Measurements from ENCODE around the gene PITPNM1. TPM values are rescaled to one million over a fixed set of nuclear protein-coding genes. Genes with fewer than 3 reads are reported as not detected.
"Not testable (repeated sequence)": the region's sequence is repeated elsewhere in the genome, so short reads cannot be mapped to it uniquely, and the experiment has no call there.

PITPNM1 gene
- polyA plus RNA-seq, 3 donors: 28.5 to 49.4 (median 35.4) TPM

DNA sequence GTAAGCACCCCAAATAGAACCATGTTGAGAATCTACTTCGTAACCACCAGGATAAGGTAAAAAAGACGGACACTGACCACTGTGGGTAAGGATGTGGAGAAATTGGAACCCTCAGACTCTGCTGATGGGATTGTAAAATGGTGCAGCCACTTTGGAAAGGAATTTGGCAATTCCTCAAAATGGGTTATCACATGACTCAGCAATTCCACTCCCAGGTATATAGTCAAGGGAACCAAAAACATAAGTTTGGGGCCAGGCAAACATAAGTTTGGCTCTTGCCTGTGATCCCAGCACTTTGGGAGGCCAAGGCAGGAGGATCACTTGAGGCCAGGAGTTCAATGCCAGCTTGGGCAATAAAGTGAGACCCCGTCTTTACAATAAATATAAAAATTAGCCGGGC lies 23.2 kb upstream of the PITPNM1 start:
- DNase-seq (ENCODE audit: extremely low read depth in 1 of 11, low read depth in 9 of 11, low spot score in 4 of 11): no peak

DNA sequence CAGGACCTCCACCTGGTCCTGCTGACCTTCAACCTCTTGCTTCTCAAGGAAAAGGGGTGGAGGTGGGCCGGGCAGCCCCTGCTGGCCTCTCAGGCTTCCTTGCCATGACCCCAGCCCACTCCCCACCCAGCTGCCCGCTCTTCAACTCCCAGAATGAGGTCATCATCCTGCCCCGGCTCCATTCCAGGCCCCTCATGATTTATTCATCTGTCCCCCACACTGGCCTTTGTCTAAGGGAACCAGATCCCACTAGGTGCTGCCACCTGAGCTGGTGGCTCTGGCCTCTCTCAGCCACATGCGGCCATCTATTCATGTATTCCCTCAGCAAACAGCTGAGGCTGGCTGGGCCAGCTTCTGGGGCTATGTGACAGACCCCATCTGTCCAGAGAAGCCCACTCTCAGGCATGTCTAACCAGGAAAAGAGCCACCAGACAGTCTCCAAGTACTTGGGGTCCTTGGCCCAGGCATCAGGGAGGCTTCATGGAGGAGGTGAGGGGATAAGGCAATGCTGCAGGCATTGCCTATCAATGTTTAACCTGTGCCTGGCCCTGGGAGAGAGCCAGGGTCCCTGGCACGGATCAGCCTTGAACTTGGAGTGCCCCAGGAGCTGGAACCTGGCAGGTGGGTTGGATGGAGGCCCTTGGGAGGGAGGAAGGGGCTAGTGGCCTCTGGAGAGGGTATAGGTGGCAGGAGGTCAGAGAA lies 20.3 kb upstream of the PITPNM1 start:
- no peak for DNase-seq (ENCODE audit: extremely low read depth in 1 of 11, low read depth in 9 of 11, low spot score in 4 of 11)

DNA sequence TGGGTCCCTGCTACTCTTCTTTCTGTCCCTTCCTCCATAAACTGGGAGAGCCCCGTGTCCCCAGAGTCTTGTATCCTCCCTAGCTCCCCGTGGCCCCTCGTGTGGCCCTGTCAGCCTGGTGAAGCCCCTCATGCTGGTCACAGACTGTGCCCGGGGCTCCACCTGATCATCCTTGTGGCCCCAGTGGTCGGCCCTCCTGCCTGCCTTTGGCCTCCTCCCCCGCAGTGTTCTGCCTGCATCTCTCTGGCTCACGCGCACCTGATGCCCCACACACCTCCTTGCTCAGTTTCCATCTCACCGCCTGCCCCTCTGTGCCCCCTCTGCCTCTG lies 19.3 kb upstream of the PITPNM1 start:
- no peak for DNase-seq (ENCODE audit: extremely low read depth in 1 of 11, low read depth in 9 of 11, low spot score in 4 of 11)

DNA sequence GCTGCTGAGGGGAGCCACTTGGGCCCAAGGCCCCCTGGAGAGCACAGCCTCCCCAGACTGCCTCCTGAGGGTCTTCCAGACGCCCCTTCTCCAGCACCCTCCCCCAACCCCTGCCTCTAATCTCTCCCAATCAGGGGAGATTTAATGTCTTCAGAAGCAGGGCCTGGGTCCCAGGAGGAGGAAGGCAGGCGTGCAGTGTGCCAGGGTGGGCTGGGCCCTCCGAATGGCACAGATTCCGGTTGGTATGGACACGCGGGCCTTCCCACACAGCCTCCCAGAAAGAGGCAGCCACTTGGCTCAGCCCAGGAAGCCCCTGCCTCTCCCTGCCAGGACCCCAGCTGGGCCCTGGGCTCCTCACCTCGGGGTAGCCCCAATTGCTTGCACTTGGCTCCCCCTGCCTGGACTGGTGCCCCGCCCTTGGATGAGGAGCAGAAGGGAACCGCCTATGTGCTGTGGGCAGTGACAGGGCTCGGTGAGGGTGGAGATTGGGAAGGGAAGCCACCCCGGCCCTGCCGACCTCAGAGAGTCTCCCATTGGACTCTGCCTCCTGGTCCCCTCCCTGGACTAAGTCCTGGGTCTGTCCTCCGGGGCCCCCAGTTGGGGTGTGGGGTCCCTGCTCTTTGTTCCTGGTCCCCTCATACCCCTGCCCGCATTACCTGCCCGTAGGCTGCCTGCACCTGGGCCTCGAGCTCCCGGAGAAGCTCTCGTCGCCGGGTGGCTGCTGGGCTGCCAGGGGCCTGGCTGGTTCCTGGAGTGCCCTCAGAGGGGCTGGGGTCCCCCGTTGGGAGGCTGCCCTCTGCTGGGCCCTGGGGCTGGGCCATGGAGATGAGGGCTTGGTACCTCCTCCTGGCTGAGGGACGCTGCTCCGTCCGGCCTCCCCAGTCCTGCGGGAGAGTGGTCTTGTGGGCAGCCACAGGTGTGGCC lies 18.7 kb upstream of the PITPNM1 start:
- DNase-seq (ENCODE audit: extremely low read depth in 1 of 11, low read depth in 9 of 11, low spot score in 4 of 11): no peak

DNA sequence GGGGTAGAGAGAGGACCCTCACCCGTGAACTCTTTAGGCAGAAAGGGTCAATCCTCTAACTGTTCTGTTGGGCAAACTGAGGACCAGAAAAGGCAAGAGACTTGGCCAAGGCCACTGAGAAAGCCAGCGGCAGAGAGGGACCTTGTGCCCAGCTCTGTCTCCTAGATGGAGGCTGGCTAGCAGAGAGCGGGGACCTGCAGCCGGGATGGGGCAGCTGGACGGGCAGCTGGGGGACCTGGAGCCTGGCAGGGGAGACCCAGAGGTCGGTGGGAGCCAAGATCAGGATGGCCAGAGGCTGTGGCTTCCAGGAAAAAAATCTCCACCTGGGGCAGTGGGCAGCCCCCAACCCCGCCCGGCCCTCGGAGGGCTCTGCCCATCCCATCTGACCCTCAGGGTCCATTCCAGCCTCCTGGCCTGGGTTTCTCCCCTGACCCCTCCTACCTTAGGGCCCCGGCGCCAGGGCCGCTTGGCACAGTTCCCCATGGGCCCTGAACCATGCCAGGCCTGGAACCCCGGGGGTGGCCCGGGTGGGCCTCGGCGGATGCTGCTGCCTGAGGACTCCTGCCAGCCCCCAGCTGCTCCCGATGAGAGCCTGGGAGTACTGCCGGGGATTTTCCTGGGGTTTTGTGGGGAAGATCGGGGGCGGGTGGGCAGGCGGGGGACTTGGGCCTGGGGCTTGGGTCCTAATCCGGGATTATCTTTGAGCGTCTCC lies 17.8 kb upstream of the PITPNM1 start, which contains the start of gene CABP2:
TSS of gene CABP2 (minus strand) at position 603 of the 712 bp plus-strand sequence. CDS start at position 483, 120 bp downstream.
- no peak for DNase-seq (ENCODE audit: extremely low read depth in 1 of 11, low read depth in 9 of 11, low spot score in 4 of 11)

DNA sequence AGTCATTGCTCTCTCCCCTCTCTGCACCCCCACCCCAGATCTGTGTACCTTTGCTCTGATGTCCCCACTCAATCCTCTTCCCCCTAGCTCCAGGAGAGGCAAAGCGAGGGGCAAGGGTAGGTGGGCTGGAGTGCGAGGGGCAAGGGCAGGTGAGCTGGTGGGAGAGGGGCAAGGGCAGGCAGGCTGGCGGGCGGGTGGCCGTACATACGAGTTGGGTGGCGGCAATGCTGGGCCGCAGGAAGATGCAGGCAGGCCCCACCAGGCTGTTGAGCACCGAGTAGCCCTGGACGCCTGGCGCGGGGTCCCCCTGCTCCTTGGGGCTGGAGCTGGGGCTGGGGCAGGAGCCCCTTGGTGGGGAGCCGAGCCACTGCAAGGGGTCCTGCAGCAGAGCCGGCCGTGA lies 17.2 kb upstream of the PITPNM1 start:
- DNase-seq (ENCODE audit: extremely low read depth in 1 of 11, low read depth in 9 of 11, low spot score in 4 of 11): no peak

DNA sequence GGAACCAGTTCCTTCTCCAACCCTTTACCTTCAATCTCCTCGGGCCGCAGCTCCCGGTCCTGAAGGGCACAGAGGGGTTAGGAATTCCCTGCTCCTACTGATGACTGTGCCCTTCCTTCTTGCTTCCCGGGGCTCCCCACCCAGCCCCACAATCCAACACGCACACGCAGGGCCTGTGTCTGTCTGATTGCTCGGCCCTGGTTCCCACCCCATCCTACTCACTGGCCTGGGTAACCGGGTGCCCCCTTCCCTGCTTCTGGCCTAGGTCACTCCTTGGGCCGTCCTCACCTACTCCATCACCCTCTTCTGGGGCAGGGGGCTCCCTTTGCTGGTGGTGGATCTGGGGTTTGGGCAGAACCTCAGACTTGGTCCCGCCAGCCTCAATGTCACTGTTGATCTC lies 16.8 kb upstream of the PITPNM1 start:
- DNase-seq (ENCODE audit: extremely low read depth in 1 of 11, low read depth in 9 of 11, low spot score in 4 of 11): no peak

DNA sequence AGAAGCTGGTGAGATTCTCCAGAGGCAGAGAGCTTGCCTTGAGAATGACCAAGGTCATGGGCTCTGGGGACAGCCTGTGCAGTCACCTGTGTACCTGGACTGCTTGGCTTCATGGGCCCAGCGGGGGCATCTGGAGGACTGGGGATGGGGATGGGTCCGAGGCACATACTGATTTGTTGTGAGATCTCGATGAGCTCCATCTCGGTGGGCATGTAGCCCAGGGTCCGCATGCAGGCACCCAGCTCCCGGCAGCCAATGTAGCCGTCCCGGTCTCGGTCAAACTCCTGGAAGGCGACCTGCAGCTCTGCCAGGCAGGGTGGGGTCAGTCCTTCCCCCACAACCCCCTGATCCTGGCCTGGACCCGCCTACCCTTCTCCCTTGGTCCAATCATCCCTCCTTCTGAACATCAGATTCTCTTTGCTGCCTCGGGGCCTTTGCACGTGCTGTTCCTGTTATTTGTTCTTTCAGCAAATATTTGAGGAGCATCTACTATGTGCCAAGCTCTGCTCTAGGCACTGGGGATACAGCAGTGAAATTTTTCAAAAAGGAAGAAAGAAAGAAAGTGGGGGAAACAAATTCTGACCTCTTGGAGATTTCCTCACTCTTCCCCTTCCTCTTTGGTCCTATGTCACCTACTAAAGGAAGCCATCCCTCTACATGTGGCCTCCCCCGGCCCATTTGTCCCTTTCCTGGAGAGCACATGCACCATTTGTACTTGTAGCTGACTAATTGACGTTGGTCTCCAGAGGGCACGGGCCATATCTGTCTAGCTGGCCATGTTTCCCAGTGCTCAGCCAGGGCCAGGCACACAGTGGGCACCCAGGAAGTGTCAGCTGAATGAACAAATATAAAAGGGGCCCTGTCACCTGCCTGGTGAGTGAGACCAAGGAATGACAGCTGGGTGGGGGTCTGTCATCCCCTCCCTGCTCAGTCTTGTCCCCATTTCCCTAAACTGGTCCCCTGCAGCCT lies 16.0 kb upstream of the PITPNM1 start:
- DNase-seq (ENCODE audit: extremely low read depth in 1 of 11, low read depth in 9 of 11, low spot score in 4 of 11): no peak

DNA sequence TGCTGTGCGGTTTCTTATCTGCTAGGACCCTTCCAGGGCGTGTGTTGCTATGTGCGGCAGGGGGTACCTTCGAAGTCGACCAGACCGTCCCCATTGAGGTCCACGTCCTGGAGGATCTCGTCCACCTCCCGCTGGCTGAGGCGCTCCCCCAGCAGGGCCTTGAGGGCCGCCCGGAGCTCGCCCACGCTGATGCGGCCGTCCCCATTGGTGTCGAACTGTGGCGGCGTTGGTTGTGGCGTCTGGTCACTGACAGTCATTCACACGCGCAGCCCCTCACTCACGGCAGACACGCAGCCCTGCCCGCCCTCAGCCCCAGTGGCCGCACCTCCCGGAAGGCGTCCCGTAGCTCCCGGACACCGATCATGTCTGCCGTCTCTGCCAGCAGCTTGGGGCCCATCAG lies 14.6 kb upstream of the PITPNM1 start:
- DNase-seq (ENCODE audit: extremely low read depth in 1 of 11, low read depth in 9 of 11, low spot score in 4 of 11): no peak

DNA sequence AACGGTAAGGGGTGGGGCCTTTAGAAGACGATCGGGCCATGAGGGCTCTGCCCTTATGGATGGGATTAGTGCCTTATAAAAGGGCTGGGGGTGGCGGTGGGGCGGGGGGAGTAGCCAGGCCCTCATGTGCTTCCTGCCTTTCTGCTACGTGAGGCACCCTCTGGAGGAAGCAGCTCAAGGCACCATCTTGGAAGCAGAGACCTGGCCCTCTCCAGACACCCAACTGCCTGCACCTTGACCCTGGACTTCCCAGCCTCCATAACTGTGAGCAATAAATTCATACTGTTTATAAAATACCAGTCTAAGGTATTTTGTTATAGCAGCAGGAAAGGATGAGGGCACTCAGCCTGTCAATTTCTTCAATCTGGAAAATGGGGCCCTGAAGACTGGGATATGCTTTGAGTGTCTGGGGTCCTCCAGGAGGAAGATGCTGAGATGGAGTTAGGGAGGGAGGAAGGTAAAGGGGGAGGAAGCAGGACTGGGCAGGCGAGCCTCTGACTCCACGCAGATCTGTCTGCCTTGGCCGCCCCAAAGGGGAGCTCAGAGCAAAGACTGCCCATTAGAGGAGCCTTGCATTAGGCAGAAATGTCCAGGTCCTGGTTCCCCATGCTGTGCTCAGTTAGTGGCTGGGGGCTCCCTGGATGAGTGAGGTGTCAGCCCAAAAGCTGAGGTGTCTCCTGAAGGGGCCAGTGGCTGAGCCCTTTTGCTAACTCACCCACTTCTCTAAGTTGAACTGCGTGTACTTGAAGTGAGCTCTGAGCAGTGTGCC lies 12.8 kb upstream of the PITPNM1 start:
- DNase-seq (ENCODE audit: extremely low read depth in 1 of 11, low read depth in 9 of 11, low spot score in 4 of 11): no peak

DNA sequence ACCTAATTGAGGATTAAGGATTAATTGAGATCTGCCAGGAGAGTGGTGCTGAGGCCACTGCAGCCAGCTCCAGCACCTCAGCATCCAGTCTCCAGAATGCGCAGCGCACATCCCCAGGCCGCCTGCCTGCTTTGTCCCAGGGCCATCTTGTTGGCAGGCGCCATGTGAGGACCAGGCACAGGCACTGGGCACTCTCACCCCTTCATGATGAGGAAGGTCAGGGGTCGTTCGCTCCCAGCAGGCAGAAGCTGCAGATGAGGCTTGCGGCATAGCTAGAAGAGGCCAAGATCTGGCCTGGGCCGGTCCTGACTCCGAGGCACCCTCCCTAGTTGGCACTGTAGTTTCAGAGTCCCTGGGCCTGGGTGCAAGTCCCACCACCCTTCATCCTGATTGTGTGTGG lies 11.6 kb upstream of the PITPNM1 start:
- no peak for DNase-seq (ENCODE audit: extremely low read depth in 1 of 11, low read depth in 9 of 11, low spot score in 4 of 11)

DNA sequence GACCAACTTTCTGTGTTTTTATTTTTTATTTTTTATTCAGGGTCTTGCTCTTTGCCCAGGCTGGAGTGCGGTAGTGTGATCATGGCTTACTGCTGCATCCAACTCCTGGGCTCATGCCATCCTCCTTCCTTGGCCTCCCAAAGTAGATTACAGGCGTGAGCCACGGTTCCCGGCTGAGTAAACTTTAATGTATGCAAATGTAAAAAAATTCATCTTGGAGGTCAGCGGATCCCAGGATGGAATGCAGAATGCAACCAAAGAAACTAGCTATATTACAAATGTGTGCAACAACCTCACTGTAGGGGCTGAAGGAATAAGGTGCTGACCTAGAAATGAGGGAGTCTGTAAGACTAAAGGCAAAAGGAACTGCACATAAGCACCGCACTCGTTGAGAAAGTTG lies 9.0 kb upstream of the PITPNM1 start:
- no peak for DNase-seq (ENCODE audit: extremely low read depth in 1 of 11, low read depth in 9 of 11, low spot score in 4 of 11)

DNA sequence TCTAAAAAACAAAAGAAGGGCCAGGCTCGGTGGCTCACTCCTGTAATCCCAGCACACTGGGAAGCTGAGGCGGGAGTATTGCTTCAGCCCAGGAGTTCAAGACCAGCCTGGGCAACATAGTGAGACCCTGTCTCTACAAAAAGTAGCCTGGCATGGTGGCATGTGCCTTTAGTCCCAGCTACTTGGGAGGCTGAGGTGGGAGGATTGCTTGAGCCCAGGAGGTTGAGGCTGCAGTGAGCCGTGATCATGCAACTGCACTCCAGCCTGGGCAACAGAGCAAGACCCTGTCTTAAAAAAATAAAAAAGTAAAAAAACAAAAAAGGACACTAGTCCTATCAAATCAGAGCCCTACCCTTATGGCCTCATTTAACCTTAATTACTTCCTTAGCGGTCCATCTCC lies 6.4 kb upstream of the PITPNM1 start:
- not testable (repeated sequence) for DNase-seq (ENCODE audit: extremely low read depth in 1 of 11, low read depth in 9 of 11, low spot score in 4 of 11)

DNA sequence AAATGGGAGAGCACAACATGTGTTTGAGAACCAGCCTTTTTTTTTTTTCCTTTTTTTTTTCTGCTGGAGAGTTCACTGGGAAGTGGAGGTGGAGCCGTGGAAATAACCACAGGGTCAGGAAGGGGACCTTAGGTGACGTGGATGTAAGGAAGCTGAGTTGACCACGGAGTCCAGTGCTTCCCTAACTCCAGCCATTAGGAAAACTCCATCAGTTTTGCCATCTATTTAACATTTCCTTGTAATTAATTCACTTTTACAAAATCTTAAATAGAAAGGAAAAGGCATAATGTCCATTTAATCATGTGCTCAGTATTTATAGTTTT lies 4.8 kb upstream of the PITPNM1 start:
- DNase-seq (ENCODE audit: extremely low read depth in 1 of 11, low read depth in 9 of 11, low spot score in 4 of 11): no peak

DNA sequence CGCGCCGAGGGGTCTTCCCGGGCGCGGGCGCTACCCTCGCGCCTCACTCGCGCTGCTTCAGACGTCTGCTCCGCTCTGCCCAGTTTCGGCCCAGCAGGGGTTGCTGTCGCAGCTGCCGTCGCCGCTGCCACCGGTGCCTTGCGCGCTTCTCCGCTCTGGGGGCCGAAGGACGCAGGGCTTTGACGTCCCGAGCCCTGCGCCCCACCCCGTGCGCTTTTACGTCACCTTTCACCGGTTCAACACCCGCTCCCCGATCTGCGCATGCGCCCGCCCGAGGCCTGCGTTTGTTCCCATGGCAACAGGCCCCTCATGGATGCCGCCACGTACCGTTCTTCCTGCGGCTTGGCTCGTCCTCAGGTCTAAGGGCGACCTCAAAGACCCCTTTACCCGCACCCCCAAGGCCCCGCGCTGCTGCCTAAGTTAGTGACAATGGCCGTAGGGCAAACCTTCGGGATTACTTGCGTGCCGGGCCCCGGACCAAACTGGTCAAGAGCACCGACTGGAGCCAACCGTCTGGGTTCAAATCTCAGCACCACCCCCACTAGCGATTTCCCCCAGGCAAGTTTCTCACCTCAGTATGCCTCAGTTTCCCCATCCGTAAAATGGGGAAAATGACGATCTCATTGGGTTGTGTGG lies 3.4 kb upstream of the PITPNM1 start:
- DNase-seq (ENCODE audit: extremely low read depth in 1 of 11, low read depth in 9 of 11, low spot score in 4 of 11): peak; percentile 79 to 96 (median 93)

DNA sequence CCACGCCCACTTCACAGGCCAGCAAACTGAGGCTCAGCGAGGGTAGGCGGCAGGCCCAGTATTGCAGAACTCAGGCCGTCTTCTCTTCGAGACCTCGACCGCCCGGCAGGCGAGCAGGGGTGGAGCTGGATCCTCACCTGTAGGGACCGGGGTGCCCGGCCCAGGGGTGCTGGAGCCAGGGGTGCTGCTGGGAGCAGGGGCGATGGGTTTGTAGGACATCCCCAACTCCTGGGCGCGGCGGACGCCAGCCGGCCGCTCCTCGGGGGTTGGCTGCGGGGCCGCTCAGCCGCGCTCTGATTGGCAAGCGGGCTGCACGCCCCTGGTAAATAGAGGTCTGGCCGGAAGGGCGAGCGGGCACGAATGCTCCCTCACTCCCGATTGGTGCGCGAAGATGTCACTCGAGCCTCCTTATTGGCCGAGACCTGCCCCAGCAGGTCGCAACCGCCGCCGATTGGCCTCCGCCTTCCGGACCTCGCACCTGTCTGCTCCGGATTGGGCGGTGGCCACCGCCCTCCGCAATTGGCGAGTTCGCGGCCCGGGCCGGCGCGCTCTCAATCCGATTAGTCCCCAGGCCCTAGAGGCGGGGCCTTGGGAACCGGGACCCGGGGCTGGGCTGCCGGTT lies 2.8 kb upstream of the PITPNM1 start, which contains the start of gene CDK2AP2:
TSS of gene CDK2AP2 (minus strand) at position 299 of the 622 bp plus-strand sequence. CDS start at position 219, 80 bp downstream.
- peak; percentile 90 to 99 (median 97) for DNase-seq (ENCODE audit: extremely low read depth in 1 of 11, low read depth in 9 of 11, low spot score in 4 of 11)

DNA sequence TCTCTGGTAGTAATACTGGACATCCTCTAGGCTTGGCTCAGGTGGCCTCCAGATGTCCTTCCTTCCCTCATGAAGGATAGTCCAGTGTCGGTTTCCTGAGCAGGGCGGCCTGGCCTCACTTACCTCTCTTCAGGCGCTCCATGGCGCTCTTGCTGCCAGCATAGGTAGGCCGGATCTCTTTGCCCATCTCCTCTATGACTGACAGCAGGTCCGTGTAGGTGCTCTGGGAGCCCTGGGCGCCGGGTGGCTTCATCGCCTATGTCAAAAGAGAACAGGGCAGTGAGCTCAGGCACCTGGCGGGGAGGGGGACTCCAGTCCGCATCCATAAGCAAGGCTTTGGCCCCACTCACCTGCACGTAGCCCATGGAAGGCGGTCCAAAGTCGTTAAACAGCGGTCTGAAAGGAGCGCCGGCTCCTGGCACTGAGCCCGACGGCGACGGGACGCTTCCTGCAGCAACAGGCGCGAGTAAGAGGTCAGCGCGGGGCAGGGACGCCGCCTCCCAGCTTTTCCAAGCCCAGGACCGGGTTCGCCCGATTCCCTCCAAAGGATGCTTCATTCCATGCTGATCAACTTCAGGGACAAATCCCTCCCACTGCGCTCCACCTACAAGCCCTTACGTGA lies 2.2 kb upstream of the PITPNM1 start:
- DNase-seq (ENCODE audit: extremely low read depth in 1 of 11, low read depth in 9 of 11, low spot score in 4 of 11): no peak

All from renal cortex interstitium (tissue), 11 donors.